ENCODE data around the gene GREB1.

GREB1 gene

DNA sequence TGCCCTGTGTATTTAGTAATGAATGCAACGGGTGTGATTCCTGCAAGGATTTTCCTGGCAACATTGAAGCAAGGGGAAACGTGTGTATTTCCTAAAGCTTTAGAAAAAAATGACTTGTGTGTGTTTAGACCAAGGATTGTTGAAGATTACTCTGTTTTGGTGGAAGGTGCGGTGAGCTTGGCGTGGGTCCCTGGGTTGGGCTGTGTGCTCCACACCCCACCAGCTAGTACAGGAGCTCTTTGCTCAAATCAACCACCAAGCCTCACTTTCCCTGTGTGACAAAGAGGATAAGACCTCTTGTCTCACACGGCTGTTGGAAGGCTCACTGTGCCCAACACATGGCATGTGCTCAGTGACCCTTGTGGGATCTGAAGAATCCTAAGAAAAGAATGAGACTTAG is 21.4 kb upstream of the GREB1 start:
- no peak for DNase-seq (ENCODE audit: low spot score)

DNA sequence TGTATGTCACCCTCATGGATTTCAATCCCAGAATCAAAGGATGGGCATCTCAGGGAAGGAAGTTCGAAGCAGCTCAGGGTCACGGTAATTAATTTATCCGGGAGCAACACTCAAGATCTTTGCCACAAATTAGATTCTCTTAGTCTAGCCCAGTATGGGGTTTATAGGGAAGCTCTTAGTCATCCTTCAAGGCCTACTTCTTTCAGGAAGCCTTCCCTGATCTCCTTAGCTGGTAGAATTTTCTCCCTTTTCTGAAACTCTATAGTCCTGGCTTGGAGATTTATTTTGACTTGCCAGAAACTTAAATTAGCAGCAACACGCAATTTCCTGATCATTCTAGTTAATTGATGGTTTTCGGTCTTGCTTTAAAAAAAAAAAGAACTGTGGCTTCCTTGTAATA is 20.5 kb upstream of the GREB1 start:
- DNase-seq (ENCODE audit: low spot score) = no peak

DNA sequence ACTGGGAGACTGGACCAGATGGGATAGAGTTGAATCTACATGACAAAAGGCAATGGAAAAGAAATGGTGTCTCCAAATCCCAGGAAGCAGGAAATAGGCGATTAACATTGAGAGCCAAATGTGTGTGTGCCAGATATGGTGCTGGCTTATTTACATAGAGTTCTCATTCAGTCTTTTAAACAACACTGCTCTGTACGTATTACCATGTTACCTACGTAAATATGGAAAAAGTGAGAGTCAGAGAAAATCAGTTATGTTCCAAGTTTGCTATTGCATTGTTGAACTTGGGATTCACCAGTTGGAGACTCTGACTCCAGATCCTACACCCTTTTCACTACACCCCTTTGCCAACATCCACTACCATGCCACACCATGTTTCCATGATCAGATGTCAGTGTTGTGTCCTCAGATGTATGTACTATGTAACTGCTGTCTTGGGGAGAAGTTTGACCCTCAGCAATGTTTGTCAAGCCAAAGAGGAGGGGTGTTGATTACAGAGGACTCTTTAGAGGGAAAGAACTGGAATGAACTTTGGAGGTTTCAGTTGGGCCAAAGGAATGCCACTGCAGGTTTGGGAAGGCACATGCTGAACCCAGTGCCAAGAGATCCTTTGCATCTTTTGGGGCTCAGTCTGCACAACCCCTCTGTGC is 19.6 kb upstream of the GREB1 start:
- DNase-seq (ENCODE audit: low spot score) = no peak

DNA sequence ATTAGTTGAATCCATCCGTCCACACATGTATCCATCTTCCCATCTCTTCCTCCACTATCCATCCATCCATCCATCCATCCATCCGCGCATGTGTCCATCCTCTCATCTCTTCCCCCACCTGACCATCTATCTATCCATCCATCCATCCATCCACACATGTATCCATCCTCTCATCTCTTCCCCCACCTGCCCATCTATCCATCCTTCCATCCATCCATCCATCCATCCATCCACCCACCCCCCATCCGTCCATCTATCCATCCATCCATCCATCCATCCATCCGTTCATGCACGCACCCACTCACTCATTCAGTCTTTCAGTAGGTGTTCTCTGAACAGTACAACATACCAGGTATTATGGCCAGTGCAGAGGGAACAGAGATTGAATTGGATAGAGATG is 18.9 kb upstream of the GREB1 start:
- DNase-seq (ENCODE audit: low spot score) = no peak

DNA sequence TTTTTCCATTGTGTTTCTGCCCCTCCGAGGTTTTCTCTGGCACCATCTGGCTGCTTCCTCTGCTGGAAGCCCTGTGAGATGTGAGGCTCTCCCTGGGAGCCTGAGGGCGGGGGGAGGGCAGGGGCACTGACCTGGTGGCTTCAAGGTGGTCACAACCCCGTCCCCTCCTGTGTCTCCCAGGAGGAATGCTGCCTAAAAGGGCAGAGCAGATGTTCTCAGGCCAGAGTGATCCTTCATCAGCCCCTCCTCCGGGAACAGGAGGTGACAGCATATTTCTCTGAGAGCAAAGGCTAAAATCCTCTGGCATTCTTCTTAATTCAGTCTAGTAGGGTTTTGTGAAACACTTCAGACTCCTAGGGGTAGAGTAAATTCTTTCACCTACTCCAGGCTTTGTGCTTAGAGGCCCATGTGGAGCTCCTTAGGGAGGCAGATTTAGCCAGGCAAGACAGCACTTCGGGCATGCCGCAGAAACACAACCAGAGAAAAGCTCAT is 18.3 kb upstream of the GREB1 start:
- DNase-seq (ENCODE audit: low spot score) = no peak

DNA sequence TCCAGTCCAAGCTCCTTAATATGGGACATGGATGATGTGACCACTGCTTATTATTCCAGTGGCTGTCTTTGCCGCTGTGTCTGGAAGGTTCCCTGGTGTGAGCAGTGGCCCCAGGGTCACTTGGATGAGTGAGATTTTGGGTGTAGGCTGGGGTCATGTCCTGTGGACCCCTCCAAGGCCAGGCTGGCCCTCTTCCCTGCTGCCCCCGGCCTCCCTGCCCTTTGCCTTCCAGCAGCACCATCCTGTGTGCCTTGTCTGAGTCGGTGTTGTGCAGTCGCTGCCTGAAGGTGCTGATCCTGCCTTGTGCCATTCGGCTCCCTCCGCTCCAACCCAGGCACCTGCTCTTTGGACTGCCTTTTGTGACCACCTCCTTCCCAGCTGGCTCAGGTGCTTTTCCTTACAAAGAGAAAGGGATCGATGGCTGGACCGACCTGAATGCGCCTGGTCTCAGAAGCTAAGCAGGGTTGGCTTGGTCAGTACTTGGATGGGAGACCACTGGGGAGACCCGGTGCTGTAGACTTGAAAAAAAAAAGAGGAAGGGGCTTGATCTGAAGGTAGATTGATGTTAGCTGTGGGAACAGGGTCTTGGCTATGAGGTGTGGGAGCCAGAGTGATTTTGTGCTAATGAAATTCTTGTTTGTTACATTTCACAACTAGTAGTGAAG is 16.7 kb upstream of the GREB1 start:
- DNase-seq (ENCODE audit: low spot score) = no peak

DNA sequence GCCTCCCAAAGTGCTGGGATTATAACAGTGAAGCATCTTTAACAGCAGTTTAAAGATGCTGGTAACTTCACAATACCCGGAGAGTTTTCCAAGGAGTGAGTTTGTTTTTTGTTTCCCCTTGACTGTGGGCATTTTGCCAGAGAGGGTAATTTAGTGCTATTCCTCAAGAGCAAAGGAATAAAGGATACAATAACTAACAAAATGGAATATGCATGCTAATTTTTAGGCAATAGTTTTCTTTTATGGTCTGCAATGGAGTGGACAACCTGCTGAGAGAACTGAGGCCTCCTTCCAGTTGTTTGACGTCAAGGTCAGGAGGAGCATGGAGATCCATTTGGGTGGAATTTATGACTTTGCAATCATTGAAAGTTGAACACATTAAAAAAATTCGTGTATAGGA is 15.9 kb upstream of the GREB1 start:
- no peak for DNase-seq (ENCODE audit: low spot score)

DNA sequence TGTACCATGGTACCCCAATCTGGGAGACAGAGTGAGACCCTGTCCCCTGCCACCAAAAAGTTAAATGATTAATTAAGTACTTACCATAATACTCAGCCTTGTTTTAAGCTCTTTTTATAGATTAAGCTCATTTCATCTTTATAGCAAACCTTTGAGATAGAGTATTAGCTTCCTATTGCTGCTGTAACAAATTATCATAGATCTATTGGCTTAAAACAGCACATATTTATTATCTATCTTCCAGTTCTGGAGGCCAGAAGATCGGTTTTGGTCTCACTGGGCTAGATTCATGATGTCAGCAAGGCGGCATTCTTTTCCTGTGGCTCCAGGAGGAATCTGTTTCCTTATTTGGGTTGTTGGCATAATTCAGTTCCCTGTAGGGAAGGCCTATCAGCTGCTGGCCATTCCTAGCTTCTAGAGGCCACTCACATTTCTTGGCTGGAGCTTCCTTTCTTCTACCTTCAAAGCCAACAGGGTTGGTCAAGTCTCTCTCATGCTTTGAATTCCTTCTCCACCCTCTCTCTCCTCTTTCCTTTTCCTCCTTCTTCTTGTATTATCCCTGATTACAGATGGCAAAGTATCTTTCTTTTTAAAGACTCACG is 13.7 kb upstream of the GREB1 start:
- DNase-seq (ENCODE audit: low spot score) = no peak

DNA sequence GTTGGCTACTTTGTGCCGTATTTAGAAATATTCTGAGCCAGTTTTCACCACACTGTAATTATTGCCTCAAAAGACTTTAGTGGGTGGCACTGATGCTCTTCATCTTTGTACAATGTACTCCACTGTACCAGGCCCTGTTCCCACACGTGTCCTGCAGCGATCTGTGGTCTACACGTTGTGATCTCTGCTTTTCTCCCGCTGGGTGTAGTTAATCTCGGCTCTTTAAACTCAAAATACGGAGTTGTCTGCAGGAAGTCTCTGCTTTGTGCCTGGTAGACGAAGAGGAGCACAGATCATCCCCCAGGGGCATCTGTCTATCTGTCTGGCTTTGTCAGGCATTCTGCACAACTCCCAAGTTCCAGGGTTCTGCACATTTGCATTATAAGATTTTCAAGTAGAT is 12.1 kb upstream of the GREB1 start:
- DNase-seq (ENCODE audit: low spot score) = no peak

DNA sequence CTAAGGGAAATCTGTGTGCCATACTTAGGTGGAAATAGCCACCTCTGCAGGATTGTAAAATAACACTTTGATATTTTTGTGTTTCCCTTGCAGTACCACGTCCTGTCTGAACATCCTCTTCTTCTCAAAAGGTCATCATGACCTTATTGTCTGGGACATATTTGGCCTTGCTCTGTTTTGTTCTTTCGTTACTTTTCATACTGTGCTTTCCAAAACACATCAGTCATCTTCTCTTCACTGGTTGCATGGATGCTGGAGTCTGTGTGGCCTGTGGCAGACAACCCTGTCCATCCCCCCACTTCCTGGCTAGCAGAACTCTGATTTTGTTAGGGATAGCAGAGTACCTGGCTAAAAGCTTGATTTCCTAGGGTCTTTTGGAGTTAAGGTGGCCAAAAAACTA is 9.4 kb upstream of the GREB1 start:
- DNase-seq (ENCODE audit: low spot score) = no peak

DNA sequence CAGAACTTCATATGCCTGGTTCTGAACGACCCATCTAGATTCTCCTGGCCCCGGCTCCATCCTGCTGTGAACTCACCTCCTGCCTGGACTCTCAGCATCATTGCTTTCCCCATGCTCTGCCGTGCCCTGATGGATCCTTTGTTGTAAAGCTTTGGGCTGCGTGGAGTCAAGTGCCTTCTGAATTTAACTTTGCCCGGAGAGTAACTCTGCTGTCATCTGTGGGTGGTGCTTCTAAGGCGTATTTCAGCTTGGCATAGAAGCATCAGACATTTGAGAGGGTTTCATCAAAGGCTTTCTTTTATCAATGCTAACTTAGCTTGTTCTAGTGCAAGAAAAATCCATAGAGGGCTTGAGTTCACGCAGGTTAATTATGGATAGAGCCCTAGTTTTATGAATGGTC is 8.1 kb upstream of the GREB1 start:
- no peak for DNase-seq (ENCODE audit: low spot score)

DNA sequence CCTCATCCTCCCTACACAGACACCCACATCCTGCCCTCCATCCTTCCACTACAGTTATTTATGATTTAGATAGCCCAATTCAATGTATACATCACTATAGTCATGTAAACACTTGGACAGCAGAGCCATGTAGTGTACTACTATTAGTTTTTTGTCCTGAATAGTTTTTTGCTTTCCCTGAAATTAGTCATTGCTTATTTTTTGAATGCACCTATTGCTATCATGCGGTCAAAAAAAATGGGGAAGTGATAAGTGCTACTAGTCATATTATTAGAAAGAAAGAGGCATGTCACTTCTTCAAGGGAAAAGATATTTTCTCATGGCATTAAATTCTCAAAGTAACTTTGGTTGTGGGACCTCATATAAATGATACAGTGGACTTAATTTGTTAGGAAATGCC is 6.8 kb upstream of the GREB1 start:
- DNase-seq (ENCODE audit: low spot score) = no peak

DNA sequence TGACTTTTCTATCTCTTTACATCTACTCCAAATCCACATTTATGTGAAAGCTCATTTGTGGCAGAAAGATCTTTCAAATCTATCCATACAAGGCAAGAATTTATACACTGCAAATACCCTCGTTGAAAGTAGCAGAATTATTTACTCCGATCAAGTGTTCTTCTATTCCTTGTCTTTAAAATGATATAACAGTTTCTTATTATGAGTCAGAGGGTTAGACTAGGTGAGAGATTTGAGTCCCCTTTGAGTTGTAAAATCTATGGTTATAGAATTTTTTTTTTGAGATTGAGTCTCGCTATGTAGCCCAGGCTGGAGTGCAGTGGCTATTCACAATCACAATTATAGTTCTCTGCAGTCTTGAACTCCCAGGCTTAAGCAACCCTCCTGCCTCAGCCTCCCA is 5.6 kb upstream of the GREB1 start:
- no peak for DNase-seq (ENCODE audit: low spot score)

DNA sequence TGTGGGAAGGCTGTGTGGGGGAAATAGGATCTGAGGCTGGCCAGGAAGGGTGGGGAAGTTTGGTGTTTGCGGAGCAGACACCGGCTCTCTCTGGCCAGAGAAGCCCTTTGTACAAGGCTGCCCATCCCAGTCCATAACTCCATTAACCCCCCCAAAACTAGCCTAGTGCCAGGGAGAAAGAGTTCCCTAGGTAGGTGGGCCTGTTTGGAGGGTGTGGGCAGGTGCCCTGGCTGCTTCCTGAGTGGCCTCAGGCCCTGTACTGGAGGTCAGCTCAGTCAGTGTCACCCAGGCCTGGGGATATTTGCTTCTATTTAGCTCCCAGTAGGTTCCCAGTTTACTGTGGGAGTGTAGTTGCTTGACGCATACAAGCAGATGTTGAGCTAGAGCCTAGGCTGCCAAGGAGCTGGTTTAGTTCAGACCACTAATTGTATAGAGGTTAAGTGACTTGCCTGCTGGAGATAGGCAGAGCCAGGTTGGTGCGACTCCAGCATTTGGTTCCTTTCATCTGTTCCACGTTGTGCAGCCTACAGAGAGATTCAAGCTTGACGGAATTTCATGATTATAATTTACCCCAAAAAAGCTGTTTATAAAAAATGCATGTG is 2.9 kb upstream of the GREB1 start:
- DNase-seq (ENCODE audit: low spot score) = no peak

DNA sequence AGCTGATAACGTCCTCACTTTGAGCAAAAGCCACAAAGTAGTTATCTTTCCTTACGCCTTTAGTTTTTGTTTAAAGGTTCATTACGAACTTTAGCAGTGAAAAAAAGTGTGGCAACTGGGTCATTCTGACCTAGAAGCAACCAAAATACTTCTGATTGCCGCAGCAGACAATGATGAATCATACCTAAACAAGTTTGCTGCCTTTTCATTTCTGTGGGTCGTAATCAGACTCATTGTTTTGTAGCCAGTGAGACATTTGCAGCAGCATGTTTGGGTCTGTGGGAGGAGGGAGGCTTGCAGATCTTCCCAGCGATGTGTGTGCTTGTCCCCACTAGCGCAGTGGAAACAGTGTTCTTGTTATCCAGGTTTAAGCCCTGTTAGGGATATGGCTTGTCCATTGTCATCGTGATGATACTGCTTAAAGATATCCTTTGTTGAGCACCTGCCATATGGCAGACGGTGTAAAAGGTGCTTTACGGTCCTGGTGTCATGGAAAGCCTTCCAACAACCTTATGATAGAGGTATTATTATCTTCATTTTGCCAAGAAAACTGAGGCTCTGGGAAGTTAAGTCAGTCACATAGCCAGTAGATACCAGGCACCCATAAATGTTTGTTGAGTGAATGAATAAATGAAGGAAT is 1.3 kb upstream of the GREB1 start:
- DNase-seq (ENCODE audit: low spot score) = no peak

DNA sequence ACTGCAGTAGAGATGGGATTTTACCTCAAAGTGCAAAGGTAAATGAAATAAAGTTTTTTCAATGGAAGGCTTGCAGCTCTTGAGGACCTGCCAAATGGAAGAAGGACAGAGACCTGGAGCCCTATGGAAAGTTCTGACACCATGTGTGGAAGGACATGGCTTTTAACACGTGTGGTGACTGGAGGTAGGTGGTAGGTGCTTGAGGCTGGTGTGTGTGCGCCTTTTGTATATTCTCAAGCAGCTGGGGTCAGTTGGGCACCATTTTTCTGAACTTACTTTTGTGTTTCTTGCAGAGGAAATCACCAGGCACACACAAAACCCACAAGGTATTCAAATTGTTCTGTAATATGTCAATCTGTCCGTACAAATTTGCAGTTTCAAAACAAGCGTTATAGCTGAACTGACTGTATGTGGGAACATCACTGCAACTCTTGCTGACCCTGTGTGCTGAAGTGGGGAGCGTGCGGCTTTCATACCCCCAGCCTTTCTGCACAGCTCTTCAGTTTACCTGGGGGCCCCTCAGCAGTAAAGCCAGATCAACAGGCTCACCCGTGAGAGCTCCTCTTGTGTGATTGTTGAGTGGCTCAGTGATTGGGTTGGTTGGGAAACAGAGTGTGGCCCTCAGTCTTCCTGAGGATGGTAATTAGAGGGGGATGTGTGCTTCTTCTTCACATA is 363 bp downstream of the GREB1 start:
- no peak for DNase-seq (ENCODE audit: low spot score)

DNA sequence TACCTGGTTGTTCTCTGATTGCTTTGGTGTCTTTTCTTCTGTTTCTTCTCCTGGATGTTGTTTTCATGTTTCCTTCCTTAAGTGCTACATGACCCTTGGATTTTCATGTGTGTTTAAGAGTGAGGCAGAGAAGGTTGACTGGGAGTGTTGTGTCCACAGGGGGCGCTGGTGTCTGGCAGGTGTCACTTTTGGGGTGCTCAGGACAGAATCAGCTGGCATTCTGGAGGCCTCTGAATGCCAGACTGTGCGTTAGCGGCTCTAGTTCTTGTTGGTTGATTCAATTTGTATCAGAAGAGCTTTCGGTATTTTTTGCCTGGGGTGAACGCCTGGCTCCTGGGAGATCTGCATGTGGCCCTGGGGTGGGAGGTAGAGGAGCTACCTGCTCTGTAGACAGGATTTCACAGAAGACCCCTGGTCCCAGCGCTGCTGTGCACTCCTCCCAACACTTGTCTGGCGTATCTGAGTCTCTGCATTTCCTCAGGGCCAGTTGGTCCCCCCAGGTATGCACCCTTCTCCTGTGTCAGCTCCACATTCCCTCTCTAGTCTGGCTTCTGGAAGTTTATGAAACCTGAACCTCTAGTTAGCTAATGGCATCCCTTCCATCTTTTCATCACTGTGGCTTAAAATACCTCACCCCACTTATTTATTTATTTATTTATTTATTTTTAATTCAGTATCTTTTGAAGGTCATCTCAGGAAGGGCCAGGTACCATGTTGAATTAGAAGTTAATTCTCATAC is 1.1 kb downstream of the GREB1 start:
- DNase-seq (ENCODE audit: low spot score) = no peak

DNA sequence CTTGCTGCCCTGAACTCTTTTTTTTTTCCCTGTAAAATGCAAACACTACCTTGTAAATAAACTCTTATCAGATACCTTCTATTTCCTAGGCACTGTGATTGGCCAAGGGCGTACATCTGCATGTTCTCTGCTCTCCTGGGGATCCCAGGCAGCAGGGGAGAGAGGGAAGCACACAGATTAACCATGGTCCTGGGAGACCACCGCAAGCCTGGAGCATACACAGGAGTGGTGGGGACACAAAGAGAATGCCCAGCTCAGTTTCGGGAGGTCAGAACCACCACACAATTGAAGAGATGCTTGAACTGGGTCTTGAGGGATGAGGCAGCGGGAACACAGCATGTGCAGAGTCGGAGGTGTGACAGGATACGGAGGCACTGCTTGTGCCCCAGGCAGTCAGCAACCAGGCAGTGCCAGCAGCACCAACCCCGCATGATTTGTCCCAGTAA is 2.1 kb downstream of the GREB1 start:
- DNase-seq (ENCODE audit: low spot score) = no peak

DNA sequence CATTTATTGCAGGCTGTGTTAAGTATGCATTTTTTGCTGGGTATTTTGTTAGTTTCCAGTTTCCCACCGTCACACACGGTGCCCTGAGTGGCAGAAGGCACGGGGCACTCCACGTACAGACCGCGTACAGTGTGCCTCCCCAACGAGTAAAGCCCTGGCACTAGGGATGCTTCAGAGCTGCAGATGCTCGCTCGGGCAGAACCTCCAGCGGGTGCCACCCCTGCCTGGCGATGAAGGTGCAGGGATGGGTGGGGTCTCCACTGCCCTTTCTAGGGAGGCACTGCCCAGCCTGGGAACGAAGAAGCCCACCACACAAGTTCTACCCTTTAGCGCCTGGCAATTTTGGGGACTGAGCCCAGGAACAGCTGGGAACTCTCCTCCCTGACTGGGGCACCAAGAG is 4.1 kb downstream of the GREB1 start:
- no peak for DNase-seq (ENCODE audit: low spot score)

DNA sequence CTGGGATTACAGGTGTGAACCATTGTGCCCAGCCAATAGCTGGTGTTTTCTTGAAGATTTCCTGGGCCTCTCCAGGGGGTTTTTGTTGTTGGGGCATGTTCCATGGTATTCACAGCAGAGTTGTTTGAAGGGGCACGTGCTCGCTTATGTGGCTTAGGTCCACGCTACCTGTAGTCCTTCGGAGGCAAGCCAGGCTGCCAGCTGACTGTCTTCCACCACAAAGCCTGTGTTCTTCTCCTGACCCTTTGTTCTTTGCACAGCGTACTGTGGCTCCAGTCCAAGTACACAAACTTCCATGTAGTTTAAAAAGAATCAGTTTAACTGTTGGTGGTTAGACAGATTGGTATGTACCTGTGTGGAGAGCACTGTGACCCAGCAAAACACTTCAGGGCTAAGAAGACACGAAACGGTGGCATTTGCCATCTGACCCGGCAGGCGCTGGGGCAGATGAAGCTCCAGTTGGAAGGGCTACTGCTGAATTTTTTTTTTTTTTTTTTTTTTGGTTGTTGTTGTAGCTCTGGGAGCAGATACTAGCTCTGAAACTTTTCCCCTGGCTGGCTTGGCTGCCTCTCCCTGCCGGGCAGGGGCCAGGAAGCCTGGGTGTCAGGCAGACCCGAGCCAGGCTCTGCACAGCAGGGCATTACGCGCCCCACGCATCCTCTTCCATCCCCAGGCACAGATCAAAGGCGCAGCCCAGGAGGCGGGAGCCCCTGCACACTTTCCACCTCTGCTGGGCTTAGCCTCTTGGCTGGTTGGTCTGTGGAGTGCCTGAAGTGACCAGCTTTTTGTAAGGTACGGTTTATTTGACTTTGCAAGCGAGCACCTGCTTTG is 5.7 kb downstream of the GREB1 start:
- DNase-seq (ENCODE audit: low spot score) = no peak

Data from globus pallidus (tissue), 1 donor.